ENCODE results near the gene MPPED1. TPM values are rescaled to one million over a fixed set of nuclear protein-coding genes. Genes with fewer than 3 reads are reported as not detected.

MPPED1 gene
- total and polyA plus RNA-seq, 10 donors = 0.02 to 0.13 (median 0.04) TPM; not detected in 6

GRCh38 chr22:43479962-43480361, 68.1 kb downstream of the MPPED1 start:
- DNase-seq = no peak
- intact Hi-C loops (cut with DNase I; ENCODE audit: low total_unique reads) = no loop called here
- peaks cover 0 to 22% (median 5%) of the 10 kb centered on the region in 6 donors for H3K4me1 ChIP-seq
- 40 to 64% (median 53%) methylated on average over 7 of the region's 7 CpGs for WGBS, 5 donors
- H3K27me3 ChIP-seq (replicated peaks in 1 of 7) = peaks cover 0 to 7% (median 0%) of the 10 kb centered on the region in 7 donors
- TF ChIP-seq CTCF (IDR thresholded peaks at IDR 0.05 in 8 of 11, conservative IDR thresholded peaks at IDR 0.05 in 3 of 11) = no peak
- TF ChIP-seq POLR2AphosphoS5 (IDR thresholded peaks at IDR 0.05) = no peak
- no peaks in the 10 kb centered on the region for H3K9me3 ChIP-seq
- H3K4me3 ChIP-seq = no peak overlapping the region
- H3K36me3 ChIP-seq = no peaks in the 10 kb centered on the region
- H3K27ac ChIP-seq = no peak overlapping the region

GRCh38 chr22:43481568-43482317, 69.9 kb downstream of the MPPED1 start:
- Histone ChIP-seq H3K9me3 (no peaks in the 10 kb centered on the region), H3K4me3 (peak overlapping the region in 4 of 8 donors; percentile 20 to 56 (median 26)), H3K27ac (peak overlapping the region in 3 of 8 donors; percentile 23 to 49 (median 31)), H3K36me3 (no peaks in the 10 kb centered on the region), H3K4me1 (peaks cover 0 to 22% (median 5%) of the 10 kb centered on the region in 6 donors), H3K27me3 (replicated peaks in 1 of 7) (peaks cover 0 to 21% (median 0%) of the 10 kb centered on the region in 7 donors)
- 17 to 28% (median 19%) methylated on average over 18 of the region's 18 CpGs for WGBS, 5 donors
- TF ChIP-seq POLR2A (IDR thresholded peaks at IDR 0.05) (no peak), CTCF (IDR thresholded peaks at IDR 0.05 in 8 of 11, conservative IDR thresholded peaks at IDR 0.05 in 3 of 11) (peak in 4 of 11 experiments; percentile 18 to 43 (median 28))
- DNase-seq = peak; percentile 78
- intact Hi-C loops (cut with DNase I; ENCODE audit: low total_unique reads) = no loop called here

- intact Hi-C loops (cut with DNase I; ENCODE audit: low total_unique reads) = no loop called here
- Histone ChIP-seq H3K27me3 (replicated peaks in 1 of 7) (peaks cover 0 to 26% (median 0%) of the 10 kb centered on the region in 7 donors), H3K9me3 (no peaks in the 10 kb centered on the region), H3K4me3 (no peak overlapping the region), H3K27ac (peak overlapping the region in 1 of 8 donors; percentile 49), H3K36me3 (no peaks in the 10 kb centered on the region), H3K4me1 (peaks cover 0 to 22% (median 5%) of the 10 kb centered on the region in 6 donors)
- 39 to 67% (median 44%) methylated on average over 8 of the region's 8 CpGs for WGBS, 5 donors
- no peak for TF ChIP-seq CTCF (IDR thresholded peaks at IDR 0.05 in 8 of 11, conservative IDR thresholded peaks at IDR 0.05 in 3 of 11)
- no peak for TF ChIP-seq POLR2A (IDR thresholded peaks at IDR 0.05)
- TF ChIP-seq POLR2AphosphoS5 (IDR thresholded peaks at IDR 0.05) = no peak
- peak; percentile 63 for DNase-seq
Measured at GRCh38 chr22:43482318-43482625, 70.5 kb downstream of the MPPED1 start.

GRCh38 chr22:43483266-43483665, 71.5 kb downstream of the MPPED1 start:
- intact Hi-C loops (cut with DNase I; ENCODE audit: low total_unique reads) = no loop called here
- H3K9me3 ChIP-seq = no peaks in the 10 kb centered on the region
- TF ChIP-seq CTCF (IDR thresholded peaks at IDR 0.05 in 8 of 11, conservative IDR thresholded peaks at IDR 0.05 in 3 of 11) (no peak), POLR2AphosphoS5 (IDR thresholded peaks at IDR 0.05) (no peak), POLR2A (IDR thresholded peaks at IDR 0.05) (no peak)
- H3K36me3 ChIP-seq = no peaks in the 10 kb centered on the region
- no peak overlapping the region for H3K27ac ChIP-seq
- no peak for DNase-seq
- H3K27me3 ChIP-seq (replicated peaks in 1 of 7) = peaks cover 0 to 36% (median 0%) of the 10 kb centered on the region in 7 donors
- 84 to 94% (median 87%) methylated on average over 13 of the region's 13 CpGs for WGBS, 5 donors
- no peak overlapping the region for H3K4me3 ChIP-seq
- H3K4me1 ChIP-seq = peaks cover 0 to 22% (median 5%) of the 10 kb centered on the region in 6 donors
